ENCODE results near the gene TALDO1. TPM values are rescaled to one million over a fixed set of nuclear protein-coding genes. Genes with fewer than 3 reads are reported as not detected.

Gene TALDO1
- total and polyA plus RNA-seq, 8 donors = 50.3 to 83.9 (median 74.6) TPM

GRCh38 chr11:720642-721246 is 26.5 kb upstream of the TALDO1 start:
- Histone ChIP-seq H3K4me1 (peaks cover 0 to 5% (median 4%) of the 10 kb centered on the region in 3 donors), H3K4me3 (no peak overlapping the region), H3K27me3 (no peaks in the 10 kb centered on the region), H3K27ac (no peak overlapping the region), H3K9me3 (no peaks in the 10 kb centered on the region), H3K36me3 (peaks cover 0 to 22% (median 0%) of the 10 kb centered on the region in 3 donors)
- intact Hi-C loops (cut with DNase I) = loop anchor here in 2 of 3 donors (5.0 to 10.0 kb wide), 3 partner anchors 58 to 166 kb away; no protein-coding TSS in a partner anchor
- DNase-seq = peak in 2 of 6 donors; percentile 36 to 77
- no peak for FAIRE-seq
- peak in 1 of 4 donors; percentile 16 for ATAC-seq
- WGBS, 2 donors = 68 to 75% methylated on average over 51 to 53 of the region's 53 CpGs
- TF ChIP-seq CTCF (IDR thresholded peaks at IDR 0.05) = no peak

- H3K27me3 ChIP-seq = no peaks in the 10 kb centered on the region
- no peak for ATAC-seq
- intact Hi-C loops (cut with DNase I) = loop anchor here in 2 of 3 donors (5.0 to 10.0 kb wide), 3 partner anchors 59 to 166 kb away; no protein-coding TSS in a partner anchor
Measured at GRCh38 chr11:721247-721740, 26.0 kb upstream of the TALDO1 start.

GRCh38 chr11:721741-722345 is 25.4 kb upstream of the TALDO1 start:
- H3K36me3 ChIP-seq = peaks cover 0 to 22% (median 0%) of the 10 kb centered on the region in 3 donors
- H3K4me3 ChIP-seq = no peak overlapping the region
- H3K4me1 ChIP-seq = peaks cover 4 to 11% (median 10%) of the 10 kb centered on the region in 3 donors
- no peak for ATAC-seq
- DNase-seq = peak in 4 of 6 donors; percentile 20 to 80 (median 53)
- no peaks in the 10 kb centered on the region for H3K27me3 ChIP-seq
- no peaks in the 10 kb centered on the region for H3K9me3 ChIP-seq
- no peak for TF ChIP-seq CTCF (IDR thresholded peaks at IDR 0.05)
- 81% methylated on average over 29 to 33 of the region's 33 CpGs for WGBS, 2 donors
- FAIRE-seq = no peak
- intact Hi-C loops (cut with DNase I) = loop anchor here in 2 of 3 donors (5.0 to 10.0 kb wide), 3 partner anchors 60 to 167 kb away; no protein-coding TSS in a partner anchor
- no peak overlapping the region for H3K27ac ChIP-seq

More at GRCh38 chr11:721247-721740, 26.0 kb upstream of the TALDO1 start:
- WGBS, 2 donors = 85 to 90% methylated on average over 26 to 28 of the region's 28 CpGs
- Histone ChIP-seq H3K4me3 (no peak overlapping the region), H3K9me3 (no peaks in the 10 kb centered on the region), H3K4me1 (peaks cover 4 to 11% (median 6%) of the 10 kb centered on the region in 3 donors), H3K27ac (no peak overlapping the region), H3K36me3 (peaks cover 0 to 22% (median 0%) of the 10 kb centered on the region in 3 donors)
- DNase-seq (peak in 2 of 6 donors; percentile 13 to 49), FAIRE-seq (no peak)
- TF ChIP-seq CTCF (IDR thresholded peaks at IDR 0.05) = no peak

GRCh38 chr11:722346-722811 is 24.9 kb upstream of the TALDO1 start:
- Histone ChIP-seq H3K4me1 (peaks cover 4 to 11% (median 11%) of the 10 kb centered on the region in 3 donors), H3K27me3 (no peaks in the 10 kb centered on the region), H3K36me3 (peaks cover 0 to 22% (median 0%) of the 10 kb centered on the region in 3 donors), H3K9me3 (no peaks in the 10 kb centered on the region), H3K27ac (no peak overlapping the region), H3K4me3 (no peak overlapping the region)
- intact Hi-C loops (cut with DNase I) = loop anchor here in 2 of 3 donors (5.0 to 10.0 kb wide), 3 partner anchors 60 to 168 kb away; no protein-coding TSS in a partner anchor
- WGBS, 2 donors = 82 to 90% methylated on average over 18 to 20 of the region's 20 CpGs
- no peak for ATAC-seq
- DNase-seq = peak in 3 of 6 donors; percentile 18 to 80 (median 39)
- no peak for FAIRE-seq
- TF ChIP-seq CTCF (IDR thresholded peaks at IDR 0.05) = no peak

Data from pancreas (tissue), 10 donors.